Islet precursor cell (in vitro differentiated cells): ENCODE measurements around the gene PDCD1.

Experiments used
- DNase-seq: peaks from one replicate; pipeline ENCODE4 v3.0.0-alpha.2; 2018

PDCD1 gene

GRCh38 chr2:241851325-241852115 lies 7.2 kb downstream of the PDCD1 start:
- DNase-seq: peak; percentile 43

- DNase-seq: peak; percentile 51
Observed at GRCh38 chr2:241850544-241851324, 8.0 kb downstream of the PDCD1 start.

- peak; percentile 46 for DNase-seq
Observed at GRCh38 chr2:241849616-241850543, 8.8 kb downstream of the PDCD1 start.

GRCh38 chr2:241848761-241849615 lies 9.7 kb downstream of the PDCD1 start:
- DNase-seq: peak; percentile 42

- peak; percentile 29 for DNase-seq
Observed at GRCh38 chr2:241846406-241846805, 12.3 kb downstream of the PDCD1 start.

- peak; percentile 41 for DNase-seq
Observed at GRCh38 chr2:241844831-241845578, 13.7 kb downstream of the PDCD1 start.

GRCh38 chr2:241844066-241844728 lies 14.5 kb downstream of the PDCD1 start:
- DNase-seq: peak; percentile 77

GRCh38 chr2:241843321-241844065 lies 15.2 kb downstream of the PDCD1 start:
- DNase-seq: peak; percentile 29

GRCh38 chr2:241842620-241843211 lies 16.0 kb downstream of the PDCD1 start:
- peak; percentile 51 for DNase-seq

GRCh38 chr2:241842067-241842415 lies 16.7 kb downstream of the PDCD1 start:
- peak; percentile 61 for DNase-seq

GRCh38 chr2:241841181-241842066 lies 17.3 kb downstream of the PDCD1 start:
- peak; percentile 30 for DNase-seq

- peak; percentile 35 for DNase-seq
Observed at GRCh38 chr2:241837197-241837965, 21.3 kb downstream of the PDCD1 start.

- DNase-seq: peak; percentile 15
Observed at GRCh38 chr2:241836292-241836691, 22.4 kb downstream of the PDCD1 start.

GRCh38 chr2:241835611-241836010 lies 23.1 kb downstream of the PDCD1 start:
- DNase-seq: peak; percentile 7

- DNase-seq: peak; percentile 24
Observed at GRCh38 chr2:241834527-241835210, 24.0 kb downstream of the PDCD1 start.

GRCh38 chr2:241833756-241834526 lies 24.8 kb downstream of the PDCD1 start:
- DNase-seq: peak; percentile 22
